ENCODE results near the gene IRS4.

GRCh38 chrX:108740299-108740774 lies 4.0 kb upstream of the IRS4 start:
- TF ChIP-seq POLR2A (IDR thresholded peaks at IDR 0.05) (no peak), CTCF (IDR thresholded peaks at IDR 0.05) (no peak), POLR2AphosphoS5 (IDR thresholded peaks at IDR 0.05) (no peak)
